GM19025 (cell line): Measurements from ENCODE around the gene PLEKHA4.
"Not testable (repeated sequence)": the region's sequence is repeated elsewhere in the genome, so short reads cannot be mapped to it uniquely, and the experiment has no call there.

ENCODE experiments used
- ATAC-seq: cut with Tn5 transposase; IDR thresholded peaks from one replicate; pipeline ENCODE4 v1.9.1; 2021; ENCODE audit warnings: mild to moderate bottlenecking, low read depth, moderate library complexity; ENCODE audit not compliant: unreplicated experiment

PLEKHA4 gene

DNA sequence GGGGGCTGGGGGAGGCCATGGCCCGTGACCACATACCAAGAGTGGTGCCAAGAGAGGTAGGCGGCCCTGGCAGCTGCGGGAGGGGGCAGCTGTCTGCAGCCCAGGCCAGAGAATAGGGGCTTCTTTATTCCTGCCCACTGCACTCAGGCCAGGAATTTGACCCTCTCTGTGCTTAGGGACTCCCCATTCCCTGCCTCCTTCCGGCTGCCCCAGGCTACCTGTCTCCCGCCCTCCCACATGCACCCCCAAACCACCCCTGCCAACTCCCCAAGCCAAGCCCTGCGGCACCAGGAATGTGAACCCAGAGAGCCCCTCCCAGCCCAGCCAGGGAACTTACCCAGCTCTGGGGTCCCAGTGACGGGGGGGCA, 687 bp downstream of the PLEKHA4 start:
- ATAC-seq: no peak

DNA sequence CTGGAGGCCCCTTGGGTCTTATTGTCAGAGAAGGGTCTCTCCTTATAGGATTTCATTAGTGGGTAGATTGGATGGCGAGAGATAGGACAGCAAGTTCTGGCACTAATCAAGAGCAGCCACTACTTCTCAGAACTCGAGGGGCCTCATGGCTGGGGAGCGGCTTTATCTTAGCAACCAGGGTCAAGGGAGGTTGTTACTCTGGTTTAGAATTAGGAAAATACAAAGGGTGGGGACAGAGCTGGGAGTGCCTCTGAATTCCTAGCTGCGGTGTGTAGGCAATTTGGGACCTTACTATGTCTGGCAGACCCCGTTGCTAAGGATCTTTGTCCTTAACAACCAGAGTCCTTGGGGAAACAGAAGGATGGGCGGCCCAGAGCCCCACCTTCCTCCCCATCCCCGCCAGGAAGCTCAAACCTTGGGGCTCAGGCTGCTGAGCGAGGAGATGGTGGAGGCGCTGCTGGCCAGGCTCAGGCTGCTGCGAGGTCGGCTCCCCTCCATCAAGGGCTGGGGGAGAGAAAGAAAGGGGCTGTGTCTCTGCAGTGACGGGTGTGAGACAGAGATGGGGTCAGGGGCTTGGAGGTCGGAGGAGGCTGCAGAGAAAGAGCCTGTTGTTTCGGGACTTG, 1.2 kb downstream of the PLEKHA4 start:
- ATAC-seq: no peak

DNA sequence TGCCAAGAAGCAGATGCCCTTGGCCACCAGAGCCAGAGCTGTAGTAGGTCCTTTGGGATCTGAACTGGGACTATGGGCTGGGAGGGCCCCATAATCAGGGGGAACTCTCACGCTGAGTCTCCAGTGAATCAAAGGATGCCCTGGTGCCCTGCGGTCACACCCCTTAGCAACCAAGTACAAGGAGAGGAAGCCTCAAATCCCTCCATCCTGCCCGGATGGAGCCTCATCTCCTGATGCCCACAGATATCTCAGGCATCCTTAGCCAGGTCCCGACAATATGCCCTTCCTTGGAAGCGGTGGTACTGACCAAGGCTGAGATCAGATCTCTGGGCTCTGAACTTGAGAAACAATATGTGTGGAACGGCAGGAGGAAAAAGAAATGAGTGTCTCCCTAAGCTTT, 1.7 kb downstream of the PLEKHA4 start:
- no peak for ATAC-seq

DNA sequence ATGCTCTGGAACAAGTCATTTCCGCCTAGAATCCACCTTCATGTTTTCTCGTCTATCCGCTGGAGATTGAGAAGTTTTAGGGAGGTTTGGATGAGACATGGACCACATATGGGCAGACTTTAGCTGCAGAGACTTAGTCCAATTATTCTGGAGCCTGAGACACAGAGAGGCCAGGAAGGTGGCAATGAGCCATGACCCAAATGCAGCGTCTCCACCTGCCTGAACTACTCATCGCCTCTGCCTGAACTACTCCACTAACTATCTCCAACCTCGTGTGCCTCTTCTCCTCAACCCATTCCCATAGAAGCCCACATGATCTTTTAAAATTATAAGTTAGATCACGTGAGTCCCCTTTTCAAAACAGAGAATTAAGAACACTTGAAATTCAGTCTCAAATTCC, 5.6 kb downstream of the PLEKHA4 start:
- ATAC-seq: no peak

DNA sequence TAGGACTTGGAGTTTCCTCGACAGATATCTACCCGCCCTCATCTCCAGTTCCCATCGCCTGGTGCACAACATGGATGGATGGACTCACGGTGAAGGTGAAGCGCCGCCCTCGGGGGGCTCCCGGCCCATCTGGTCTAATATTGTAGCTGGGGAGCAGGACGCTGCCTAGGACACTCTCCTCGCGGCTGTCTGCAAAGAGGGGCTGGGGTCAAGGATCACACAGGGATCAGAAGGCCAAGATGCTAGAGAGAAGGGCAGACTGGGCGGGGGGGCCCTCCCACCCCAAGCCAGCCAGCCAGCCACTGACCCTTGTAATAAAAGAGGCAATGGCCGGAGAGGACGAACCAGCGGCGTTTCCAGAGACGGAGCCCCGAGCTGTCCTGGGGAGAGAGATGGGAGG, 7.1 kb downstream of the PLEKHA4 start:
- ATAC-seq: no peak

DNA sequence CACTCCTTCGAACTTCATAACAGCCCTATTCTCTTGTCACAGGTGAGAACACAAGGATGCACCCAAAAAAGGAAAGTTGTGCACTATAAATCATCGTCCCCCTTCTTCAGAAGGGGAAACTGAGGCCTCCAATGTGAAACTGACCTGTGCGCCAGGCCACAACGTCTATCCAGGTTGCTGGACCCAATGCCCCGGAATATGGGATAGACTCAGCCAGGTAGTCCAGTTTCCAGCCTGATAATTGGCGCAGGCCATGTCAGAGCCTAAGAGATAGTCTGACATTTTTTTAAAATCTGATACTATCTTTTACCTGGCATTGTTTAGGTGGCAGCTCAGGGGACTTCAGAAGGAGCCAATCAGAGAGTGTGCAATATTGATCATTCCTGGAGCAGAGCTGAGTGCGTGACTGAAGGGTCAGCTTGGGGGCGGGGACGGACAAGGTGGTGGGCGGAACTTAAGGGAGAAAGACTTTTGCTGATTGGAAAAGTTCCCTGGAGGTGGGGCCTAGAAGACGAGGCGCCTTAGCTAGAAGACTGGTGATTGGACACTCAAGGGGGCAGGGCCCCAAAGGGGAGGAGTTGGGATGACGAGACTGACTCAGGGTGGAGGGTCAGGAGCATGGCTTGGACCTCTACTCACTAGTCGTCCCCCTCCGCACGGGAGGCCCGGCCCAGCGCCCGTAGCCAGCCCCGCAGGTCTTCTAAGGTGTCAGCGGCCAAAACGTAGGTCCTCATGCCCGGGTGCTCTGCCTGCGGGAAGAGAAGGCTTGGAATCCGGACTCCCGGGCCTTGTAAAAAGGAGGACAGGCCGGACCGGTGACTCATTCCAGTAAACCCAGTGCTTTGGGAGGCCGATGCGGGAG, 8.5 kb downstream of the PLEKHA4 start:
- no peak for ATAC-seq

DNA sequence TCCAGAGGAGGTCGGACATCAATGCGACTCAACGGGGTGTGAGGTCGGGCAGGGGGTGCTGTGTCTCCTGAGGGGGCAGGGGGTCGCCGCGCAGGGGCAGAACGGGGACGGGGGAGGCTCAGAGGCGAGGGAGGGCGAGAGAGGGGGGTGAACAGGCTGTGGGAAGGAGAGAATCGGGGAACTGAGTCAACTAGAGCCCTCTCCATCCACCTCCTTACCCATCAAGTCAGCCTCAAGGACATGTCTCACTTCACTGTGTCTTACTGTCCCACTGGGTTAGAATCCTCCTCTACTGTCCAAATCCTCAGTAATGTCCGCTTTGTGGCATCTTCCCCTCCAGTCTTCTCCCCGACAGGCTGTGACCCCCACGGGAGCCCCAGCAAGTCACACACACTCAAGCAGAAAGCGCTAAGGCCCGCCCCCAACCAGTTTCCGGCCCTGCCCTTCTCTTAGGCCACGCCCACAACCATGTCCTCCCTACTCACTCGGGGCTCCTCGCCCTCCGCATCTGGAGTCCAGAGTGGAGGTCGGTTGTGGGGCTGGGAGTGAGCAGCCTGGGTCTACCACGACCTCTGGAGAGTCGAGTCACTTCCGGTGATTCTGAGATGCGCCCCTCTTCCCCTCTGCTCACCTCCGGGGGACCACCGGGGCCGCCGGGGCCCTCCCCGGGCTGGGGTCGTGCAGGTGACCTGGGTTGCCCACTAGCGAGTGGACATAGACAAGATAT, 9.3 kb downstream of the PLEKHA4 start:
- ATAC-seq: no peak

DNA sequence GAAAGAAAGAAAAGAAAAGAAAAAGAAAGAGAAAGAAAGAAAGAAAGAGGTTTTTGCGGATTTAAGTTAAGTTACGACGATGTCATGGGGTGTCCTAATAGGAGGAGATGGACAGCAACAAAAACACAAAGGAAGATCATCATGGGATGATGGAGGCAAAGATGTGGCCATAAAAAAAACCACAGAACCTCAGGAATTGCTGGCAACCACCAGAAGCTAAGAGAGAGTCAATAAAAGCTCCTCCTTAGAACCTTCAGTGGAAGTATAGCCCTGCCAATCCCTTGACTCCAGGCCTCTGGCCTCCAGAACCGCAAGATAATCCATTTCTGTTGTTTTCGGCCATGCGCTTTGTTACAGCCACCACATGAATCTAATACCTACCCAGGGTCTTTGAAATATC, 11.5 kb downstream of the PLEKHA4 start:
- ATAC-seq: no peak

DNA sequence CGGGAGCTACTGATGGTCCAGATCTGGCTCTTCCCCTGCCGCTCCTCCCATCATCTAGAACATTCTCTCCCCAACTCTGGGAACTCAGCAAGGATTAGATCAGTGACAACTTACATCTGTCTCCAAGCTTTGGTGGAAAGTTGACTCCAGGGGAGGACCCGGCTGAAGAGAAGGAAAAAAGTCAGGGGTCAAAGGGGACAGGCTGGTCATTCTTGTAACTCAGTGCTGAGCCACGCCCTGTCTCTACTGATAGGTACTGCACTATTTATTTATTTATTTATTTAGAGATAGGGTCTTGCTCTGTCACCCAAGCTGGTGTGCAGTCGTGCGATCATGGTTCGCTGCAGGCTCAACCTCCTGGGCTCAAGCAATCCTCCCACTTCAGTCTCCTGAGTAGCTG, 14.3 kb downstream of the PLEKHA4 start:
- ATAC-seq: no peak

DNA sequence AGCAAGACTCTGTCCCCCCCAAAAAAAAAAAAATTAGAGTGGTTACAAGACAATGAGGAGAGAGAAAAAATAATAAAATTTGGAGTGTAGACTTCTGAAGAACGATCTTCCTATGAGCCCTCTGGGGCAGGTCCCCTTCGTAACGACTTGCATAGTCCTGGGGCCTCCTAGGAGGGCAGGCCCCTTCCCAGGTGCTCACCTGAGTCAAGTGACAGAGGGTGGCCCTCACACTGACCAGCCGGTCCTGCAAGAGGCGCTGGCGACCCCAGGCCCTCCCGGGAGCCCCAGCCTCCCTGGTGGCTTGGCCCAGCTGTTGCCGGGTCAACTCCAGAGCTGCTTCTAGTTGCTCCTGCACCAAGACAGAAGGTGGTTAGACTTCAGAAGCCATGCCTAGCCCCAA, 14.9 kb downstream of the PLEKHA4 start:
- ATAC-seq: no peak

DNA sequence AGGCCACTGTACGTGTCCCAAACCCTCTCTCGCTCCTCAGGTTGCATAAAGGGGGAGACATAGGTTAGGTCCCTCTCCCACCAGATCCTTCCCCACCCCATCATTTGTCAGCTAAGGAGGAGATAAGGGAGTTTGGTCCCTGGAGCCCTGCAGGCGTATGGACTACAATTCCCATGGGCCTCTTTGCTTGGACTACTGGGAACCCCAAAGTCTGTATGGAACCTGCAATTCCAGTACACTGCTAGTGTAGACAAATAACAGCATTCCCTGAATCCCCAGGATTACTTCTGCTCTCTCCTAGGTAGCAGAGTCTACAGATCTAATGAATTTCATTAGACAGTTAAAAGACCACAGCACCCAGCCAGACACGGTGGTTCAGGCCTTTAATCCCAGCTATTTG, 16.1 kb downstream of the PLEKHA4 start:
- ATAC-seq: no peak

DNA sequence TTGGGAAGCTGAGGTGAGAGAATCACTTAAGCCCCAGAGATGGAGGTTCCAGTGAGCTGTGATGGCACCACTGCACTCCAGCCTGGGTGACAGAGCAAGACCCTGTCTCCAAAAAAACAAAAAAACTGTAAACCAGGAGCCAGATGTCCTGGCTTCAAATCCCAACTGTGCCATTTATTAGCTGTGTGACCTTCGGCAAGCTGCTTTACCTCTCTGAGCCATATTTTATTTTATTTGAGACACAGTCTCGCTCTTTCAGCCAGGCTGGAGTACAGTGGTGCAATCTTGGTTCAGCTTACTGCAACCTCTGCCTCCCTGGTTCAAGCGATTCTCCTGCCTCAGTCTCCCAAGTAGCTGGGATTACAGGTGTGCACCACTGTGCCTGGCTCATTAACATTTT, 21.8 kb downstream of the PLEKHA4 start:
- not testable (repeated sequence) for ATAC-seq

DNA sequence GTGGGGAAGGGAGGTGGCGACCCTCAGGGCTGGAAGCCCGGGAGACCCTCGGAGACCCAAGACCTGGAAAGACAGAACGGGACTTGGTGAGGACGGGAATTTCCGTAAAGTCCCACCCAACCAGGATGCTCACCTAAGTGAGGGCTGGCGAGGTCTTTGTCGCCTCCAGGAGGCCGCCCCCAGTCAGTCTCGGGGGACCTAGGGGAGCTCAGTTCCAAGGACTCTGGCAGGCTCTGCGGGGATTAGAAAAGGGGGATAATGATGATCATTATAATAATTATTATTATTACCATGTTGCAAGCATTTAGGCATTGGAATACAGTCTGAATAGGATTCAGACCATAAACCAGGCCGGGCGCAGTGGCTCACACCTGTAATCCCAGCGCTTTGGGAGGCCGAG, 23.0 kb downstream of the PLEKHA4 start:
- ATAC-seq: no peak

DNA sequence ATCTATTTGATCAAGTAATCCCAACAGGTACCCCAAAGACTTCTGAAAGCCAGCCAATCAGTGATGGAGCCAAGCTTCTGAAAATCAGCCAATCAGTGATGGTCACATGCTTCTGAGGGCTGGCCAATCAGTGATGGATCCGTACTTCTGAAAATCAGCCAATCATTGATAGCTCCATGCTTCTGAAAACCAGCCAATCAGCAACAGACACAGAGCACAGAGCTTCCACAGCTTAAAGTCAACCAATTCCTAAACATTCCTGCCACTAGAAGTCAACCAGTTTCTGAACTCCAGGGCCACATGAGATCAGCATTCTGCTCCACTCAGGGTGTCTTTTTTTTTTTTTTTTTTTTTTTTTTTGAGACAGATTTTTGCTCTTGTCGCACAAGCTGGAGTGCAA, 23.9 kb downstream of the PLEKHA4 start:
- ATAC-seq: no peak

DNA sequence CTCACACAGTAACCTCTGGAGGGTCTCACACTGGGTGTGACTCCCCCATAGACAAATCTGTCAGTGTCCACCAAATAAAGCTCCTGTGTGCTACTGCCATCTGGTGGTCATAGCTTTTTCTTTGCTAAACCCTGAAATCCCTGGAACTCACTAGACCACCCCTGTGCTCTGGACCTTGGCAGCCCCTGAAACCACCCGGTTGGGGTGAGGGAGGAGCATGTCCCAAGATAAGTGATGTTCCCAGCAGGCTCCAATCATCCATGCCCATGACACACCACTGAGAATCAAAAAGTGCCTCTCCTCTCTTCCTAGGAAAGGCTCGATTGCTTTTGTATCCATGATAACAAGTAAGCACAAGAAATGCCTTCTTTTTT, 25.6 kb downstream of the PLEKHA4 start:
- ATAC-seq: no peak

DNA sequence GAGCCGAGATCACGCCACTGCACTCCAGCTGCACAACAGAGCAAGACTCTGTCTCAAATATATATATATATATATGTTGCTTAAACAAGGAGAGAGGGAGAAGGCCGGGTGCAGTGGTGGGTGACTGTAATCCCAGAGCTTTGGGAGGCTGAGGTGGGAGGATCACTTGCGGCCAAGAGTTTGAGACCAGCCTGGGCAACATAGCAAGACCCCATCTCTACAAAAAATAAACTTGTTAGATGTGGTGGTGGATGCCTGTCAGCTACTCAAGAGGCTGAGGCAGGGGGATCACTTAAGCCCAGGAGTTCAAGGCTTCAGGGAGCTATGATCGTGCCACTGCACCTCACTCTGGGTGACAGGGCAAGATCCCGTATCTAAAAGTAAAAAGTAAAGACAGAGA, 26.8 kb downstream of the PLEKHA4 start:
- no peak for ATAC-seq

DNA sequence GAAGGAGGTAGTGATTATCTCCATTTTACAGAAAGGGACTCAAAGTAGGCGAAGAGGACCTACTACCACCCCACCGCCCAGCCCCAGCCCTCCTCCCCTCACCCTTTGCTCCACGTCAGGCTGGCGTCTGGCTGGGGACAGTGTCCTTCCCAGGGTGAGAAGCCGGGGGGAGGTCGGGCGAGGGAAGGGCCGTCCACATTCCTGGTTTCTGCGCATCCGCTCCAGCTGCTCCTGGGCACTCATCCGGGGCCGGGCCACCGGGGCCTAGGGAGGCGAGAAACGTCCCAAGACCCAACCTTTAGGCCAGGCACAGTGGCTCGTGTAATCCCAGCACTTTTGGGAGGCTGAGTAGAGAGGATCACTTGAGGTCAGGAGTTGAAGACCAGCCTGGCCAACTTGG, 27.4 kb downstream of the PLEKHA4 start:
- no peak for ATAC-seq

DNA sequence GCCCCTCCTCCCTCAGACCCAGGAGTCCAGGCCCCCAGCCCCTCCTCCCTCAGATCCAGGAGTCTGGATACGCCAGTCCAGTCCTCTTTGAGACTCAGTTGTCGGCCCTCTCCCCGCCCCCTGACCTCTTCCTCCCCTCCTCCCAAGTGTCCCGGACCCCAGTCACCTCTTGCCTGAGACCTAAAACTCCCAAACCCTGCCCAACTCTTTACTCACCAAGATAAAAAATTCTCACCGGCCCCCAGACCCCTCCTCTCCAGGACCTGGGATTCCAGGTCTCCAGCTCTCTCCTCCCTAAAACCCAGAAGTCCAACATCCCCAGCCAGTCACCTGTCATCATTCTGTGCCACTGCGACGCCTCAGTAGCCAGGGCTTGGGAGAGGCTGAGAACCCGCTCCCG, 30.7 kb downstream of the PLEKHA4 start:
- ATAC-seq: no peak

DNA sequence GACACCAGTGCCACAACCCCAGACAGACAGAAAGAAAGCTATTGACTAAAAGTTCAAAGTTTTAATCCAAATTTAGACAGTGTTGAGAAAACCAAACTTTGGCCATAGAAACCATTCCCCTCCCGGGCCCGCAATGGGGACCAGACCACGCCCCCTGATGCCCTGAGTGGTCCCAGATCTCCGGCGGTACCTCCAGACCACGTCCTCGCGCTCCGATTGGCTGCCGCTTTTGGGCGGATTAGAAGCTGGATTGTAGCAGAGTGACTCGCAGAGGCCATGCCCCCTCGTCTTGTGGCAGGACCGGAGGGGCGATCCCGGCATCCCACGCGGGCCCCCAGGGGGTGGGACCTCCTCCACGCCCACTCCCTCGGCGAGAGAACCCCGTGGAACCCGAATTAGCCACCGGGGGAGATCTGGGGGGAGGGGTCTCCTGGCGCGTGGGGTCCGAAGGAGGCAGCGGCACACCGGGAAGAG, 31.3 kb downstream of the PLEKHA4 start:
- no peak for ATAC-seq

DNA sequence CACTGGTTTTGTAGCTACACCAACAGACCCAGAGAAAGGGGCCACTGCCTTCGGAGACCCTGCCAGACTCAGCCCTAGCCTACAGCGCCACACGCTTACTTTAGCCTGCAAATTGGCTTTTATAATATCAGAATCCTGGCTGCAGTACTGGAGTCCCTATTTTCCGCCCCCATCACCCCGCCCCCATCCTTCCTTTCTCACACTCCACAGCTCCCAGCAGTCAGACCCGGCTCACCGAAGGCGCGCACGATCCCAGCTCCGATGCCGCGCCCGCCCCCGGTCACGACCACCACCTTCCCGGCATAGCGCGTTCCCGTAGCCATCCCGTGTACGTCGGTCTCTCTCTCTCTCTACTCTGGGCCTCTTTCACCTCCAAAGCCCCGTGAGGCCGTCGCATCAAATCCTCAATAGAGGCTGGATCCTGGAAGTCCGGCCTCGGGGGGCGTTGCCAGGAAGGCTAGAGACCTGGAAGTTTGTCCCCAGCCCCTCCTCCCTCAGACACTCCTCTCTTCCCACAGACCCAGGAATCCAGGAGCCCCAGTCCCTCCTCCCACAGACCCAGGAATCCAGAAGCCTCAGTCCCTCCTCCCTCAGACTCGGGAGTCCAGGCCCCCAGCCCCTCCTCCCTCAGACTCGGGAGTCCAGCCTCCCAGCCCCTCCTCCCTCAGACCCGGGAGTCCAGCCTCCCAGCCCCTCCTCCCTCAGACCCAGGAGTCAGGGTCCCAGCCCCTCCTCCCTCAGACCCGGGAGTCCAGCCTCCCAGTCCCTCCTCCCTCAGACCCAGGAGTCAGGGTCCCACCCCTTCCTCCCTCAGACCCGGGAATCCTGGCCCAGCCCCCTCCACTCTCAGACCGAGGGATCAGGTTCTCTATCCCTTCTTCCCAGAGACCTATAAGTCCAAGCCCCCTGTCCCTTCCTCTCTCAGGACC, 32.1 kb downstream of the PLEKHA4 start, which contains the start of gene HSD17B14:
TSS of gene HSD17B14 (minus strand) at position 403 of the 929 bp plus-strand sequence. CDS start at position 323, 80 bp downstream.
- ATAC-seq: no peak
